Astrocyte of the hippocampus (primary cell): ENCODE measurements around the gene TMC5.

Experiments
- DNase-seq: peaks from one replicate; pipeline ENCODE4 v3.0.0; 2011; ENCODE audit warnings: low read depth, low spot score

TMC5 gene

GRCh38 chr16:19503461-19504075 is 85.9 kb downstream of the TMC5 start:
- DNase-seq, result peak; percentile 27

GRCh38 chr16:19505600-19506303 is 88.1 kb downstream of the TMC5 start:
- DNase-seq, result peak; percentile 86

- DNase-seq, result no peak
These were observed 89.3 kb downstream of the TMC5 start for GRCh38 chr16:19506965-19507364.

GRCh38 chr16:19507867-19508266 is 90.2 kb downstream of the TMC5 start:
- DNase-seq, result no peak

GRCh38 chr16:19512297-19512696 is 94.6 kb downstream of the TMC5 start:
- DNase-seq, result no peak

- DNase-seq, result no peak
These were observed 95.8 kb downstream of the TMC5 start for GRCh38 chr16:19513377-19514053.

GRCh38 chr16:19515757-19516156 is 98.1 kb downstream of the TMC5 start:
- DNase-seq, result no peak

- peak; percentile 56 for DNase-seq
These were observed 99.9 kb downstream of the TMC5 start for GRCh38 chr16:19517424-19518089.

- no peak for DNase-seq
These were observed 100.7 kb downstream of the TMC5 start for GRCh38 chr16:19518388-19518787.

GRCh38 chr16:19520861-19521331 is 103.2 kb downstream of the TMC5 start:
- peak; percentile 12 for DNase-seq

- DNase-seq, result peak; percentile 97
These were observed 104.1 kb downstream of the TMC5 start, which contains the start of gene GDE1 for GRCh38 chr16:19521471-19522396. TSS of gene GDE1 (minus strand) at chr16:19522098. CDS start at chr16:19521964, 134 bp downstream.

GRCh38 chr16:19522397-19522732 is 104.7 kb downstream of the TMC5 start:
- no peak for DNase-seq

- no peak for DNase-seq
These were observed 105.1 kb downstream of the TMC5 start for GRCh38 chr16:19522760-19523159.

GRCh38 chr16:19523184-19523558 is 105.5 kb downstream of the TMC5 start:
- DNase-seq, result no peak

- peak; percentile 98 for DNase-seq
These were observed 106.1 kb downstream of the TMC5 start, which contains the start of gene CCP110 for GRCh38 chr16:19523559-19524355. TSS of gene CCP110 (plus strand) at chr16:19523942. CDS start at chr16:19527882, 3,940 bp downstream.

GRCh38 chr16:19524356-19524615 is 106.6 kb downstream of the TMC5 start:
- no peak for DNase-seq

- peak; percentile 19 for DNase-seq
These were observed 107.1 kb downstream of the TMC5 start for GRCh38 chr16:19524616-19525384.

- no peak for DNase-seq
These were observed 107.7 kb downstream of the TMC5 start for GRCh38 chr16:19525385-19525723.

GRCh38 chr16:19527161-19527560 is 109.5 kb downstream of the TMC5 start:
- no peak for DNase-seq

GRCh38 chr16:19528666-19529065 is 111.0 kb downstream of the TMC5 start:
- no peak for DNase-seq
